Measurements from ENCODE around the gene CERK.

The CERK gene

DNA sequence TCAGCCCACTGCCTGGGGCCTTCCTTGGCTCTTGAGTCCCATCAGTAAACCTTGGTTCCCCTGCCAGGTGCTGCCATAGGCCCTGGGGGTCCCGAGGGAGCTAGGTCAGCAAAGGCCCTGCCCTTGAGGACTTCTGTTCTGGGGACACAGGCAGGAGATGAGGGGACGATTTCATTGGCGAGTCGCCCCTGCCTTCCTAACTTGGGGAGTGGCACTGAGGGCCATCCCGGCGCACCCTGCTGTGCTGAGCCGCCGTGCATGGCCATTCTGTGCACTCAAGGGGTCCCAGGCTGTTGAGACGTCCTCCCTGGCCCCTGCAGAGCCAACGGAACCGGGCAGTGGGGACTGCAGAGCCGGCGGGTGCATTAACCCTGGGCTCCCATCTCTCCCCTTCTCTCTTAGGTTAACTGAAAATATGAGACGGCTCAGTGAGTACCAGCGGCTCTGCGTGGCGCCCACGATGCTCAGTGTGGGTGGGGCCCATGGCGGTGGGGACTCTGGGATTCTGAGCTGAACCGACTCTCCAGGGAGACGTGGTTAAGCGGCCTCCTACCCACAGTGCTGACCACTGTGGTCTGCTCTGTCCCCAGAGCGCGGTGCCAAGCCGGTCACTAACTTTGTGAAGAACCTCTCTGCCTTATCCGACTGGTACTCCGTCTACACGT, 74.5 kb downstream of the CERK start:
- no peak overlapping the region for H3K4me3 ChIP-seq (ENCODE audit: low read depth, low read length)
- DNase-seq (ENCODE audit: low read depth): no peak
- TF ChIP-seq, protein P1, sequence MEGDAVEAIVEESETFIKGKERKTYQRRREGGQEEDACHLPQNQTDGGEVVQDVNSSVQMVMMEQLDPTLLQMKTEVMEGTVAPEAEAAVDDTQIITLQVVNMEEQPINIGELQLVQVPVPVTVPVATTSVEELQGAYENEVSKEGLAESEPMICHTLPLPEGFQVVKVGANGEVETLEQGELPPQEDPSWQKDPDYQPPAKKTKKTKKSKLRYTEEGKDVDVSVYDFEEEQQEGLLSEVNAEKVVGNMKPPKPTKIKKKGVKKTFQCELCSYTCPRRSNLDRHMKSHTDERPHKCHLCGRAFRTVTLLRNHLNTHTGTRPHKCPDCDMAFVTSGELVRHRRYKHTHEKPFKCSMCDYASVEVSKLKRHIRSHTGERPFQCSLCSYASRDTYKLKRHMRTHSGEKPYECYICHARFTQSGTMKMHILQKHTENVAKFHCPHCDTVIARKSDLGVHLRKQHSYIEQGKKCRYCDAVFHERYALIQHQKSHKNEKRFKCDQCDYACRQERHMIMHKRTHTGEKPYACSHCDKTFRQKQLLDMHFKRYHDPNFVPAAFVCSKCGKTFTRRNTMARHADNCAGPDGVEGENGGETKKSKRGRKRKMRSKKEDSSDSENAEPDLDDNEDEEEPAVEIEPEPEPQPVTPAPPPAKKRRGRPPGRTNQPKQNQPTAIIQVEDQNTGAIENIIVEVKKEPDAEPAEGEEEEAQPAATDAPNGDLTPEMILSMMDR (IDR thresholded peaks at IDR 0.05; ENCODE audit: low read depth, low read length): no peak
- TF ChIP-seq MYC (IDR thresholded peaks at IDR 0.05; ENCODE audit: low read depth, low read length) (no peak), POLR2A (IDR thresholded peaks at IDR 0.05; ENCODE audit: extremely low read depth, insufficient read length) (no peak)
- TF ChIP-seq, protein P2, sequence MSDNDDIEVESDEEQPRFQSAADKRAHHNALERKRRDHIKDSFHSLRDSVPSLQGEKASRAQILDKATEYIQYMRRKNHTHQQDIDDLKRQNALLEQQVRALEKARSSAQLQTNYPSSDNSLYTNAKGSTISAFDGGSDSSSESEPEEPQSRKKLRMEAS (IDR thresholded peaks at IDR 0.05; ENCODE audit: low read depth, low read length): no peak

DNA sequence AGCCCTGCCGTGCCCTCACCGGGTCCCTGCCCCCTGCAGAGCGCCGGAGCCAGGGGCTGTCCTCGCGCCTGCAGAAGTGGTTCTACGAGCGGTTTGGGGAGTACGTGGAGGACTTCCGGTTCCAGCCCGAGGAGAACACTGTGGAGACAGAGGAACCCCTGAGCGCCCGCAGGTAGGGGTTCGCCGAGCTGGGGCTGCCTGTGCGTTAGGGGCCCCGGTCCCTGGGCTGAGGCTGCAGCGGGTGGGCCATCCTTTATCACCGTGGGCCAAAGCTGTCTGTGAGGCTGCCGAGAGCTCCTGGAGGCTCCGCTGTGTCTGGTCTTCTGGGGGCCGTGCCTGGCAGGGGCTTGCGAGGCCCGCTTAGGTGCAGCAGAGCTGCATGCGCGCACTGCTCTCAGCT, 75.1 kb downstream of the CERK start:
- TF ChIP-seq, protein P2 (IDR thresholded peaks at IDR 0.05; ENCODE audit: low read depth, low read length): no peak
- TF ChIP-seq, protein P1 (IDR thresholded peaks at IDR 0.05; ENCODE audit: low read depth, low read length): no peak
- TF ChIP-seq MYC (IDR thresholded peaks at IDR 0.05; ENCODE audit: low read depth, low read length): no peak
- no peak for TF ChIP-seq POLR2A (IDR thresholded peaks at IDR 0.05; ENCODE audit: extremely low read depth, insufficient read length)
- no peak overlapping the region for H3K4me3 ChIP-seq (ENCODE audit: low read depth, low read length)
- no peak for DNase-seq (ENCODE audit: low read depth)

DNA sequence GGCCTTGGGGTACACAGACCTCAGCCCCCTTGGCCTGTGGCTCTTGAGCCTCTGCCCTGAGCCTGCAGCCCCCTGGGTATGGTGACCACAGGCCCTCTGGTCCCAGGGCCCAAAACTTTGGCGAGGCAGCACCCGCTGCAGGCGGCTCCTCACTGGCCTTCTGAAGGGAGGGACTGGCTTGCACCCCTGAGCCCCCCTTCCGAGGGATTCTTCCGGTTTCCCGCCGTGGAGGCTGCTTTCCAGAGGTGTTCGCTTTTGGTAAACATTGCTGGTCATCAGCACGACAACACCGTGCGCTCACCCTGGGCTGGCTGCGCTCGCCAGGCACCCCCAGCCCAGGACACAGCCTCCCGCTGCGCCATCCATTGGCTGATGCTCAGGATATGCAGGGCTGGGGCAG, 75.8 kb downstream of the CERK start:
- DNase-seq (ENCODE audit: low read depth): no peak
- no peak overlapping the region for H3K4me3 ChIP-seq (ENCODE audit: low read depth, low read length)
- TF ChIP-seq, protein P1 (IDR thresholded peaks at IDR 0.05; ENCODE audit: low read depth, low read length): no peak
- TF ChIP-seq POLR2A (IDR thresholded peaks at IDR 0.05; ENCODE audit: extremely low read depth, insufficient read length): no peak
- no peak for TF ChIP-seq MYC (IDR thresholded peaks at IDR 0.05; ENCODE audit: low read depth, low read length)
- TF ChIP-seq, protein P2 (IDR thresholded peaks at IDR 0.05; ENCODE audit: low read depth, low read length): no peak

DNA sequence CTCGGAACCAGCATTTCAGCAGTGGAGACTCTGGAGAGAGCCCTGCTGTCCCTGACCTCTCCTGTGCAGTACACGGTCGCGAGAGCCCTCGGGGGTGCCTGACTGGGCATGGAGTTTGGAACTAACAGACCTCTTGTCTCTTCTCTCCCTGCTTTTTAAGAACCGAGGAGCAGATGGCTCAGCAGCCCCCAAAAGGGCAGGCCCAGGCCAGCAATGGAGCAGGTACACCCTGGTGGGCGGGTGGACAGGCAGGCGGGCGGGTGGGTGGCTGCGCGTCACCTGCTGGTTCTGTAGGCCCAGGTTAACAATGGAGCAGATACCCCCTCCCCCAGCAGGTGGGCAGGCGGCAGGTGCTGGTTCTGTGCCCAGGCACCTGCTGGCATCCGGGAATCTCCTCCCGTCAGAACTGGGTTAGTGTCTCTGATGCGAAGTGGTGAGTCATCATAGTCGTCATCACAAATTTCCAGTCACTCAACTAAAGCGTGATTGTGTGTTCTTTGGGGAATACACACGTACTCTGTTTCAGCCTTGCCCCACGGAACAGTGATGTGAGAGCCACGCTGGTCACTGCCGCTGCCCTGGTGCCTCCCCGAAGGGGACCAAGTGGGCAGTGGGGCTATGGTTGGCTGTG, 76.7 kb downstream of the CERK start:
- no peak overlapping the region for H3K4me3 ChIP-seq (ENCODE audit: low read depth, low read length)
- DNase-seq (ENCODE audit: low read depth): no peak
- TF ChIP-seq, protein P1 (IDR thresholded peaks at IDR 0.05; ENCODE audit: low read depth, low read length): no peak
- TF ChIP-seq MYC (IDR thresholded peaks at IDR 0.05; ENCODE audit: low read depth, low read length): no peak
- TF ChIP-seq POLR2A (IDR thresholded peaks at IDR 0.05; ENCODE audit: extremely low read depth, insufficient read length): no peak
- TF ChIP-seq, protein P2 (IDR thresholded peaks at IDR 0.05; ENCODE audit: low read depth, low read length): no peak

DNA sequence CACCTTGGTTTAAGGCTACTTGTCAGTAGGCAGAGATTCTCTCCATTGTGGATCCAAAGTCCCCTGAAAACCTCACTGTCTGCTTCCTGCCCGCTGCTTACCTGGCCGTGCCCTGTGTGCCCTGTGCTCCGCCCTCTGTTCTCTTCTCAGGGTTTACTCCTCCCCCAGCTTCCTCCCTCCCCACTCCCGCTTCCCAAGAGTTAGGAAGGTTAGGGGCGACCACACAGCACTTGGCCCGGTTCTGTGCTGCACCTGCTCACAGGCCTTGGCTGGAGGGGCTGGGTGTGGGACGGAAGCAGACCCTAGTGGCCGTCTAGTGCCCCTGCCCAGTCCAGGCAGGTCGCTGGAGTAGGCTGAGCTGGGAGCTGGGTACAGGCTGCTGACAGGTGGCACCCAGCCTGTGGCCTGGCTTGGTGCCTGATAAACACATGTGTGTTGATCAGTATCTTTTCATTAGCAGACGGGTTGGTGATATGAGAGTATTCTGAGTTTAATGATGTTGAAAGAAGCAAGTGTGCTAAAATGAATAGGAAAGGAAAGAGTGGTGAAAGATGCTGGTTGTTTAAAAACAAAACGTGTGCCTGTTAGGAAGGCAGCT, 77.3 kb downstream of the CERK start:
- TF ChIP-seq, protein P1 (IDR thresholded peaks at IDR 0.05; ENCODE audit: low read depth, low read length): no peak
- TF ChIP-seq POLR2A (IDR thresholded peaks at IDR 0.05; ENCODE audit: extremely low read depth, insufficient read length) (no peak), MYC (IDR thresholded peaks at IDR 0.05; ENCODE audit: low read depth, low read length) (no peak)
- TF ChIP-seq, protein P2 (IDR thresholded peaks at IDR 0.05; ENCODE audit: low read depth, low read length): no peak
- DNase-seq (ENCODE audit: low read depth): no peak
- H3K4me3 ChIP-seq (ENCODE audit: low read depth, low read length): no peak overlapping the region

Measured in NB4 (cell line).